SK-N-MC (cell line): ENCODE data around the gene EOGT.

Source experiments
- DNase-seq: peaks from one replicate; pipeline ENCODE4 v3.0.0-alpha.2; 2011; ENCODE audit warnings: low read depth, low spot score
- H3K27ac ChIP-seq: fragments of 200-600 bp; sonication (generic); 2 replicates; pipeline ENCODE4 v1.5.1; 2016; ENCODE audit warnings: mixed run types
- H3K36me3 ChIP-seq: fragments of 200-600 bp; sonication (generic); 2 replicates; pipeline ENCODE4 v1.6.1; 2017; ENCODE audit warnings: antibody characterized with exemption, low read length, mixed read lengths; ENCODE audit not compliant: insufficient read depth
- H3K4me3 ChIP-seq: fragments of 200-600 bp; sonication (generic); 2 replicates; pipeline ENCODE4 v1.5.1; 2016
- H3K9ac ChIP-seq: fragments of 200-600 bp; sonication (generic); 2 replicates; pipeline ENCODE4 v1.8.0; 2017; ENCODE audit warnings: mixed run types, mixed read lengths; ENCODE audit not compliant: insufficient read length
- H3K9me3 ChIP-seq: fragments of 200-600 bp; sonication (generic); 2 replicates; pipeline ENCODE4 v1.6.1; 2017; ENCODE audit warnings: low read depth, mild to moderate bottlenecking, antibody characterized with exemption, low read length, moderate library complexity, mixed read lengths
- EZH2 ChIP-seq: fragments of 200-600 bp; sonication (generic); IDR thresholded peaks from one replicate; pipeline ENCODE4 v1.6.1; 2017; ENCODE audit warnings: antibody characterized with exemption
- FOXP2 ChIP-seq: optimal IDR thresholded peaks from 2 replicates; pipeline ENCODE3; 2011; ENCODE audit warnings: mild to moderate bottlenecking, moderate library complexity; ENCODE audit not compliant: insufficient read depth; ENCODE audit errors: extremely low read length, control extremely low read depth
- POLR2AphosphoS5 ChIP-seq: IDR thresholded peaks from 2 replicates; pipeline ENCODE4 v1.6.1; 2012; ENCODE audit warnings: mild to moderate bottlenecking, low read depth, low read length, borderline replicate concordance

Gene EOGT

GRCh38 chr3:69012100-69012799, 1.2 kb downstream of the EOGT start:
- no peak for TF ChIP-seq POLR2AphosphoS5
- no peak for TF ChIP-seq FOXP2
- no peak for TF ChIP-seq EZH2
- Histone ChIP-seq H3K9me3 (no peaks in the 10 kb centered on the region), H3K4me3 (no peak overlapping the region), H3K27ac (no peak overlapping the region), H3K36me3 (no peaks in the 10 kb centered on the region), H3K9ac (no peak overlapping the region)
- no peak for DNase-seq

GRCh38 chr3:69011096-69011730, 2.3 kb downstream of the EOGT start:
- TF ChIP-seq POLR2AphosphoS5 (no peak), FOXP2 (no peak), EZH2 (no peak)
- Histone ChIP-seq H3K27ac (no peak overlapping the region), H3K9me3 (no peaks in the 10 kb centered on the region), H3K4me3 (no peak overlapping the region), H3K36me3 (no peaks in the 10 kb centered on the region), H3K9ac (no peak overlapping the region)
- DNase-seq, result no peak

DNA sequence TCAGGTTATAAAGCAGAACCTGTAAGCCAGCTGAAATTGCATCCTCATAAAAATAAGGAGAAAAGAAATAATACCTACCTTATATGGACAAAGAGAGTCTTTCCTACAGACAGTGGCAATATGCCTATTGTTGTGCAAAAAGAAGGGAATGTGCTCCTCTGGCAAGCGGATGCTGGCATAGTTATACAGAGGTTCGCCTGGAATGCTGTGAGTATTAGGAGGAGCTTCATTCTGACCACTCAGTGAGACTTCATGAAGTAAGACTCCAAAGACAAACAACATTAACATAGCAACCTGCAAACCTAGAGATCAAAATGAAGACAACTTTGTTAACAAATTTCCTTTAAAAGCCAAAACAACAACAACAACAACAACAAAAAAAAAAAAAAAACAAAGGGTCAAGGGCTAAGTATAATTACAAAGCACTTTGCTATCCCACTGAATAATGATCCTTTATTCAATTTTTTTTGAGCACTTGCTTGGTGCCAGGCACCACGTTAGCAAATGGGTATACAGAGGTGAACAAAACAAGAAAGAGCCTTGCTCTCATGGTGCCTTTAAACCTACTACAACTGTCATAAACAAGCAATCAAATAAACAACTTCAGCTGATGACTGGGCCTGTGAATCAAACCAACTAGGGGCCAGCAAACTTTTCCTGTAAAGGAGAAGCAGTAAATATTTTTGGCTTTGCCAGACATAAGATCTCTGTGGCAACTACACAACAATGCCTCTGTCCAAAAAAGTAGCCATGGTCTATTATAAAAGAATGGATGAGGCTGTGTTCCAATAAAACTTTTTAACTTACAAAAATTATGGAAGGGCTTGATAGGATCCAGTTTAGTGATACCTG, 3.7 kb downstream of the EOGT start:
- no peak overlapping the region for H3K27ac ChIP-seq
- H3K9me3 ChIP-seq, result no peaks in the 10 kb centered on the region
- H3K36me3 ChIP-seq, result no peaks in the 10 kb centered on the region
- H3K9ac ChIP-seq, result no peak overlapping the region
- H3K4me3 ChIP-seq, result no peak overlapping the region
- no peak for TF ChIP-seq FOXP2
- TF ChIP-seq EZH2, result no peak
- no peak for TF ChIP-seq POLR2AphosphoS5
- DNase-seq, result no peak

- DNase-seq, result no peak
- no peaks in the 10 kb centered on the region for H3K9me3 ChIP-seq
- no peak overlapping the region for H3K4me3 ChIP-seq
- no peak for TF ChIP-seq POLR2AphosphoS5
- no peak for TF ChIP-seq FOXP2
- TF ChIP-seq EZH2, result no peak
- no peak overlapping the region for H3K27ac ChIP-seq
- H3K36me3 ChIP-seq, result no peaks in the 10 kb centered on the region
- H3K9ac ChIP-seq, result no peak overlapping the region
Observed at GRCh38 chr3:69008980-69009379, 4.5 kb downstream of the EOGT start.

DNA sequence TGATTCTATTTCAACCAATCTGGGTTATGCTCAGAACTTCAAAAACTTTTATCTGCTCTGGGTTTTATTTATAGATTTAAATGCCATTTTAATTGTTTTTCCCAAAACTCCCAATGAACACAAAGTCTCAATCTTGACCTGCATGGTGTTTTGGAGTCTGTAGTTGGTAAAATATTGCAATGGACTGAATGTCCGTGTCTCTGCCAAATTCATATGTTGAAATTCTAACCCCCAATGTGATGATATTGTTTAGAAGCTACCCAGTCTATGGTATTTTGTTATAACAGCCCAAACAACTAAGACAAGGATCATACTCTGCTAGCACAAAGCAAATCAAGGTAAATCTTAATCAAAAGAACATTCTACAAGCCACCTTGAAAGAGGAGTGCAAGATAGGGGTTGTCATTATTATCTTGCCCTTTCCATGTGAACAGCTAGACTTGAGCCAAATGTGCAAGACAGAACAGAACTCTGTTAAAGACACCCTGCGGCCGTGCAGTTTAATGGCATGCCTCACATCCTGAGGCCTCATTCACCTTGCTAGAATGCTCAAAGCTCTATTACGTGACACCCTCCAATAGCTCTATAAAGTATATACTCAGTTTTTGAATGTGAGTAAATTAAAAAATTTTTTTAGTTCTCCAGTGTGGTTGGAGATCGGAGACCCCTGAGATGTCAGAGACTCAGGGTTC, 7.5 kb downstream of the EOGT start:
- H3K9me3 ChIP-seq, result no peaks in the 10 kb centered on the region
- no peak overlapping the region for H3K9ac ChIP-seq
- H3K4me3 ChIP-seq, result no peak overlapping the region
- no peak for TF ChIP-seq FOXP2
- no peak for TF ChIP-seq POLR2AphosphoS5
- TF ChIP-seq EZH2, result no peak
- no peak overlapping the region for H3K27ac ChIP-seq
- H3K36me3 ChIP-seq, result no peaks in the 10 kb centered on the region
- no peak for DNase-seq

DNA sequence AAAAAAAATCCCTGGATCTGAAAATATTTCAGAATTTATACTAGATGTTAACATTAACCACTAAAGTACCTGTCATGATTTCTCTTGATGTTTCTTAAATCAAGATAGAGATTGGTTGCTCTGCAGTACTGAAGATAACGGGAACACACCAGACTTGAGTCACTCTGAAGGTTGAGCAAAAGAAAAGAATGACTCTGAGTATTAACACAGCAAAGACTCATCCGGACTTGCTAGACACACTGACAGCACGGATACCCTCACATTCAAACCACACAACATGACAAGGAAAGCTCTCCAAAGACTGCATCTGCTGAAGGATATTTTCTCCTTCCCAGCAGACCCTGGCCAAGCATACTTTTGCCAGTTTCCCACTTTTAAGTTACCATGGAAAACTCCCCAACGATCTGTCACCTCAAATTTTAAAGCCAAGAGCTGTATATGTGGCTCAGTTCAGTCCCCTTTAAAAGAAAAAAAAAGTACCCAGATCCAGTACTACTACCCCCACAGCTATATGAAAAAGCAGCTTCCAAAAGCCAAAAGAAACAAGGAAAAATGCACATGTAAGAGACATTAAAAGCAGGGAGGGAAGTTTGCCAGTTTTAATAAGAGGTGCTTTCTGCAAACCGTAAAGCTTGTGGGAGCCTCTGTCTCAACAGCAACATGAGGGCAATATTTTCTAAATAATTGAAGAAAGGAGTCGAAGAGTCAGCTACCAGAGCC, 8.3 kb downstream of the EOGT start:
- no peak for TF ChIP-seq POLR2AphosphoS5
- TF ChIP-seq EZH2, result no peak
- no peak for TF ChIP-seq FOXP2
- Histone ChIP-seq H3K9me3 (no peaks in the 10 kb centered on the region), H3K36me3 (no peaks in the 10 kb centered on the region), H3K9ac (no peak overlapping the region), H3K4me3 (no peak overlapping the region), H3K27ac (no peak overlapping the region)
- no peak for DNase-seq

GRCh38 chr3:69004138-69004537, 9.3 kb downstream of the EOGT start:
- DNase-seq, result no peak
- Histone ChIP-seq H3K9me3 (no peaks in the 10 kb centered on the region), H3K27ac (no peak overlapping the region), H3K9ac (no peak overlapping the region), H3K4me3 (no peak overlapping the region), H3K36me3 (no peaks in the 10 kb centered on the region)
- TF ChIP-seq POLR2AphosphoS5 (no peak), FOXP2 (no peak), EZH2 (no peak)
